Sigmoid colon (tissue), 7 donors: ENCODE data around the gene ZSWIM5. TPM values are rescaled to one million over a fixed set of nuclear protein-coding genes. Genes with fewer than 3 reads are reported as not detected.
"Not testable (repeated sequence)": the region's sequence is repeated elsewhere in the genome, so short reads cannot be mapped to it uniquely, and the experiment has no call there.

Experiments
- DNase-seq: peaks from one replicate; pipeline ENCODE4 v3.0.0-alpha.2; 2019
- H3K27ac ChIP-seq, 4 donors: fragments of 200-600 bp; sonication (generic); one replicate each; pipeline ENCODE4 v1.5.1; 2016 to 2019; ENCODE audit warnings: mild to moderate bottlenecking in 1 of 4
- H3K27me3 ChIP-seq, 3 donors: fragments of 200-600 bp; sonication (generic); one replicate each; pipeline ENCODE4 v1.5.1; 2019; ENCODE audit warnings: mild to moderate bottlenecking in 1 of 3
- H3K36me3 ChIP-seq, 4 donors: fragments of 200-600 bp; sonication (generic); one replicate each; pipeline ENCODE4 v1.5.1; 2016 to 2019
- H3K4me1 ChIP-seq, 4 donors: fragments of 200-600 bp; sonication (generic); one replicate each; pipeline ENCODE4 v1.5.1; 2017 to 2019
- H3K4me3 ChIP-seq, 4 donors: fragments of 200-600 bp; sonication (generic); one replicate each; pipeline ENCODE4 v1.5.1; 2017 to 2019; ENCODE audit warnings: mild to moderate bottlenecking in 2 of 4, moderate library complexity in 1 of 4
- H3K9me3 ChIP-seq, 4 donors: fragments of 200-600 bp in 3 of 4; sonication (generic) in 3 of 4; one replicate each; pipeline versions ENCODE4 v1.5.1 to v1.6.1; 2013 to 2019
- CTCF ChIP-seq, 4 experiments: fragments of 450-650 bp in 3 of 4; fragments of 200-600 bp in 1 of 4; IDR thresholded peaks; one replicate each; pipeline ENCODE4 v1.5.1; 2016 to 2019; ENCODE audit warnings: antibody characterized with exemption in 4 of 4, mild to moderate bottlenecking in 3 of 4, moderate library complexity in 2 of 4
- EP300 ChIP-seq, 4 donors: sonication (generic); formaldehyde crosslinking; IDR thresholded peaks; one replicate each; pipeline ENCODE4 v1.6.1; 2017; ENCODE audit warnings: antibody characterized with exemption in 4 of 4
- POLR2A ChIP-seq, 2 donors: fragments of 450-650 bp; IDR thresholded peaks; one replicate each; pipeline ENCODE4 v1.6.1; 2016; ENCODE audit warnings: antibody characterized with exemption in 2 of 2, mild to moderate bottlenecking in 2 of 2, moderate library complexity in 2 of 2
- POLR2AphosphoS5 ChIP-seq, 4 donors: sonication (generic); formaldehyde crosslinking; IDR thresholded peaks; one replicate each; pipeline ENCODE4 v1.6.1; 2017; ENCODE audit warnings: antibody characterized with exemption in 4 of 4
- WGBS, 2 donors: extraction: QIAGEN DNeasy Blood & Tissue Kit; methylation state at CpG; one replicate each; pipeline ENCODE4 v1.1.7; 2013; 5-methylcytosine and 5-hydroxymethylcytosine counted together
- intact Hi-C: fragments of 100-400 bp; cut with DNase I; formaldehyde crosslinking; loops from one replicate; pipeline ENCODE4 v1.15.1; 2023
- polyA plus RNA-seq, 3 donors: library from polyadenylated mRNA; stranded (reverse); fragments of 200-250 nt; gene quantifications; one replicate each; pipeline ENCODE4 v1.2.3, GENCODE V29; 2013
- total RNA-seq, 4 donors: library from RNA; depleted of rRNA; stranded (reverse); fragments of >200 nt; gene quantifications; one replicate each; pipeline ENCODE4 v1.1.0, GENCODE V29; 2016
- donor health status: healthy with polysubstance abuse.
- donor health status: Bipolar disorder and iron deficiency.
- donor health status: healthy.

ZSWIM5 gene
- 1 to 10 TPM; 2.9 to 4.3 (median 3.3) TPM for total RNA-seq
- 1 to 10 TPM; 2.4 to 3.2 (median 2.5) TPM for polyA plus RNA-seq

DNA sequence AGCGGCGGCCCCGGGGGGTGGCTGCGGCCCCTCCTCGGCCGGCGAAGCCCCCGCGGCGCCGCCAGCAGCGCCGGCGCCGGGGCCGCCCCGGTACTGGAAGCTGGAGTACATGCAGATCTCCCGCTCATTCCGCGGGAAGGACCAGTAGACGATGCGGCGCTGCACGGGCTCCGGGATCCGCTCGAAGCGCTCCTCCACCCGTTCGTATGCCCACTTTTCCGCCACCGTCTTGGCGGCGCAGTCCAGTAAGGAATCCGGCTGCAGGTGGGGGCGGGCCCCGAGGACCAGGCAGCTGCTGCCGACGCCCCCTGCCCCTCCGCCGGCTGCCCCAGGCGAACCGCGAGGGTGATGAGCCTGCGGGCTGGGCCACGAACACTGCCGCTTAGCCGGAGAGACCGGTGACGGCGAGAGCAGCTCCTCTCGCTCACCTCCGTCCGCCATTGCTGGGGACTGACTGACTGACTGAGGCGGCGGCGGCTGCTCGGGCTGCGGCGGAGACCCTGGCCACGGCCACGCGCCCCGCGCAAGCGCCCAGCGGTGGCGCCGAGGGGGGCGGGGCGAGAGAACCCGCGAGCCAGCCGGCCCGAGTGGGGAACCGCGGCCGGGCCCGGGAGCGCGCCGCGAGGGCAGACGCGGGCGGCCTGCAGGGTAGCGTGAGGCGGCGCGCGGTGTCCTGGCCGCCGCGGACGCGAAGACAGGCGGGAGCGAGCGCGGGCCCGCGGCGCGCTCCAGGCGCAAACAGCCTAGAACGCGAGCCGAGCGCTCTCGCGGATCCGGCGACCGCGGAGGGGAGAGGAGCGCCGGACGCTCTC is at the start of gene ZSWIM5:
ZSWIM5 (minus strand) TSS at position 696 of the 812 bp plus-strand sequence; CDS start at position 441, 255 bp downstream.
- intact Hi-C loops: loop anchor here (5.0 kb wide), 2 partner anchors 96 to 194 kb away; partner anchors contain the start of genes HECTD3 and UROD

DNA sequence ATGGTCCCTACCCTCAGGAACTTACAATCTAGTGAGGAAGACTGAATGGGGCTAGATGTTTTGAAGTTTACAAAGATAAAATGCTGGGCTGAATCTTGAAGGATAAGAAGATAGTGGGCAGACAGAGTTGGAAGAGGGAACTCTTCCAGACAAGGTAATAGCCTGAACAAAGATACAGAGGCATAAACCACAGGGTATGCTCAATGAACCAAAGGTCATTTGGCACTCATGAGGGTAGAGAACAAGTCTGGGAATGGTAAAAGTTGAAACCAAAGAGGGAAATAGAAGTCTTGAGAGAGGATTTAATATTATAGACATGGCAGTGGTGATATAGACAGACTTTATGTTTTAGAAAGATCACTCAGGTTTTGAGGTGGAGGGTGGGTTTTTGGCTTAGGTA is 48.1 kb upstream of the ZSWIM5 start:
- H3K36me3 ChIP-seq: no peaks in the 10 kb centered on the region
- H3K27ac ChIP-seq: no peak overlapping the region
- no peak for DNase-seq
- H3K9me3 ChIP-seq: peaks cover 0 to 14% (median 6%) of the 10 kb centered on the region in 4 donors
- H3K27me3 ChIP-seq: no peaks in the 10 kb centered on the region
- TF ChIP-seq CTCF (IDR thresholded peaks at IDR 0.05) (no peak), POLR2A (IDR thresholded peaks at IDR 0.05) (no peak), EP300 (IDR thresholded peaks at IDR 0.05) (no peak), POLR2AphosphoS5 (IDR thresholded peaks at IDR 0.05) (no peak)
- intact Hi-C loops: no loop called here
- no peaks in the 10 kb centered on the region for H3K4me1 ChIP-seq
- H3K4me3 ChIP-seq: no peak overlapping the region

More for the DNA sequence above, at the start of gene ZSWIM5:
- no peaks in the 10 kb centered on the region for H3K36me3 ChIP-seq
- H3K27me3 ChIP-seq: no peaks in the 10 kb centered on the region
- peak within 1 kb of the TSS; percentile 75 to 96 (median 82) for H3K4me3 ChIP-seq
- peak within 1 kb of the TSS; percentile 89 to 93 (median 92) for H3K27ac ChIP-seq
- H3K9me3 ChIP-seq: no peaks in the 10 kb centered on the region
- peaks cover 0 to 30% (median 11%) of the 10 kb centered on the region in 4 donors for H3K4me1 ChIP-seq
- DNase-seq: peak; percentile 81
- peak; percentile 15 to 72 (median 56) for TF ChIP-seq POLR2AphosphoS5 (IDR thresholded peaks at IDR 0.05)
- no peak for TF ChIP-seq CTCF (IDR thresholded peaks at IDR 0.05)
- 0 to 1% methylated on average over 118 of the region's 118 CpGs for WGBS, 2 donors

GRCh38 chr1:45250544-45250943 is 44.1 kb upstream of the ZSWIM5 start:
- no peak for DNase-seq
- intact Hi-C loops: no loop called here
- no peaks in the 10 kb centered on the region for H3K9me3 ChIP-seq
- WGBS, 2 donors: 0 to 3% methylated on average over 1 of the region's 1 CpG
- no peak for TF ChIP-seq POLR2A (IDR thresholded peaks at IDR 0.05)
- no peak for TF ChIP-seq POLR2AphosphoS5 (IDR thresholded peaks at IDR 0.05)
- no peak for TF ChIP-seq EP300 (IDR thresholded peaks at IDR 0.05)
- TF ChIP-seq CTCF (IDR thresholded peaks at IDR 0.05): no peak
- no peaks in the 10 kb centered on the region for H3K36me3 ChIP-seq
- H3K4me1 ChIP-seq: no peaks in the 10 kb centered on the region
- no peaks in the 10 kb centered on the region for H3K27me3 ChIP-seq
- H3K27ac ChIP-seq: no peak overlapping the region
- no peak overlapping the region for H3K4me3 ChIP-seq

- WGBS, 2 donors: 97% methylated on average over 30 of the region's 30 CpGs
- H3K9me3 ChIP-seq, DNase-seq, H3K27ac ChIP-seq, H3K4me3 ChIP-seq, H3K4me1 ChIP-seq, intact Hi-C loops, H3K27me3 ChIP-seq, H3K36me3 ChIP-seq: not testable (repeated sequence)
Observed at GRCh38 chr1:45248004-45248403, 41.6 kb upstream of the ZSWIM5 start.

DNA sequence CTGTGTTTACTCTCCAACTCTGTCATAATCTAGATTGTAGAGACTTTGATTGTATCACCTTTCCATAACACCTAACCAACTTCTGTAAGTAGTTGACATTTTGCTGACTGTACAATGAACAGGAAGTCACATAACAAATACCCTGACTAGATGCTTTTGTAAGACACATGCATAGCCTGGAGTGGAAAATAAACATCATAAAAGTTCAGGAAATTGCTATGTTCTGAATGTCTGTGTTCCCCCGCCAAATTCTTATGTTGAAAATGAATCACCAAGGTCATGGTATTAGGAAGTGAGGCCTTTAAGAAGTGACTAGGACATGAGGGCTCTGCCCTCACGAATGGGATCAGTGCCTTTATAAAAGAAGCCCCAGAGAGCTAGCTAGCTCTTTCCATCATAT is 40.4 kb upstream of the ZSWIM5 start:
- no peaks in the 10 kb centered on the region for H3K4me1 ChIP-seq
- no peaks in the 10 kb centered on the region for H3K27me3 ChIP-seq
- 13 to 38% methylated on average over 2 of the region's 2 CpGs for WGBS, 2 donors
- peak in 1 of 4 donors; percentile 28 for TF ChIP-seq POLR2AphosphoS5 (IDR thresholded peaks at IDR 0.05)
- no peak for TF ChIP-seq EP300 (IDR thresholded peaks at IDR 0.05)
- no peak for TF ChIP-seq POLR2A (IDR thresholded peaks at IDR 0.05)
- TF ChIP-seq CTCF (IDR thresholded peaks at IDR 0.05): no peak
- DNase-seq: no peak
- no peak overlapping the region for H3K27ac ChIP-seq
- intact Hi-C loops: no loop called here
- no peak overlapping the region for H3K4me3 ChIP-seq
- peaks cover 0 to 5% (median 2%) of the 10 kb centered on the region in 4 donors for H3K9me3 ChIP-seq
- H3K36me3 ChIP-seq: no peaks in the 10 kb centered on the region

DNA sequence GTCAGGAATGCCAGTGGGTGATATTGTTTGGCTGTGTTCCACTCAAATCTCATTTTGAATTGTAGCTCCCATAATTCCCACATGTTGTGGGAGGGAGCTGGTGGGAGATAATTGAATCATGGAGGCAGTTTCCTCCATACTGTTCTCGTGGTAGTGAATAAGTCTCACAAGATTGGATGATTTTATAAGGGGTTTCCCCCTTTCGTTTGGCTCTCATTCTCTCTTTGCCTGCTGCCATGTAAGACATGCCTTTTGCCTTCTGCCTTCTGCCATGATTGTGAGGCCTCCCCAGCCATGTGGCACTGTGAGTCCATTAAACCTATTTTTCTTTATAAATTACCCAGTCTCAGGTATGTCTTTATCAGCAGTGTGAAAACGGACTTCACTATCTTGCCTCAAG is 40.0 kb upstream of the ZSWIM5 start:
- H3K9me3 ChIP-seq, H3K36me3 ChIP-seq, H3K27me3 ChIP-seq, H3K27ac ChIP-seq, DNase-seq, intact Hi-C loops, H3K4me1 ChIP-seq, H3K4me3 ChIP-seq: not testable (repeated sequence)
- WGBS, 2 donors: 37 to 68% methylated on average over 3 of the region's 3 CpGs
